Measurements from ENCODE around the gene ADAMTS15. TPM values are rescaled to one million over a fixed set of nuclear protein-coding genes. Genes with fewer than 3 reads are reported as not detected.

Gene ADAMTS15
- total RNA-seq, 4 donors from 2014 or later: 1.6 to 8.2 (median 2.4) TPM

- no peaks in the 10 kb centered on the region for H3K9me3 ChIP-seq
Observed at GRCh38 chr11:130462101-130462885, 13.8 kb downstream of the ADAMTS15 start.

GRCh38 chr11:130462931-130463330, 14.5 kb downstream of the ADAMTS15 start:
- no peak for DNase-seq
- no peak for TF ChIP-seq POLR2A (IDR thresholded peaks at IDR 0.05)
- no peak for TF ChIP-seq CTCF (IDR thresholded peaks at IDR 0.05)
- TF ChIP-seq EP300 (IDR thresholded peaks at IDR 0.05; ENCODE audit: low read depth): no peak
- TF ChIP-seq POLR2AphosphoS5 (IDR thresholded peaks at IDR 0.05): no peak

More at GRCh38 chr11:130462101-130462885, 13.8 kb downstream of the ADAMTS15 start:
- Histone ChIP-seq H3K36me3 (no peaks in the 10 kb centered on the region), H3K4me1 (peaks cover 0 to 5% (median 3%) of the 10 kb centered on the region in 4 donors), H3K4me3 (no peak overlapping the region), H3K27me3 (no peaks in the 10 kb centered on the region), H3K27ac (no peak overlapping the region)
- intact Hi-C loops (cut with DNase I; ENCODE audit: low total_unique reads) (no loop called here), in situ Hi-C loops (cut with MboI; ENCODE audit: low pct_ligation_motif_present in 1 of 4, low pct_unique_long_range_greater_than_20kb in 1 of 4, low sequenced_read_pairs in 3 of 4) (no loop called here)
- WGBS, 2 donors (ENCODE audit: low coverage in 1 of 2): 85 to 100% methylated on average over 2 to 30 of the region's 31 CpGs
- no peak for DNase-seq
- TF ChIP-seq POLR2AphosphoS5 (IDR thresholded peaks at IDR 0.05) (no peak), CTCF (IDR thresholded peaks at IDR 0.05) (no peak), EP300 (IDR thresholded peaks at IDR 0.05; ENCODE audit: low read depth) (no peak), POLR2A (IDR thresholded peaks at IDR 0.05) (no peak)

GRCh38 chr11:130464291-130464812, 15.9 kb downstream of the ADAMTS15 start:
- no peak overlapping the region for H3K27ac ChIP-seq
- no peak for DNase-seq
- in situ Hi-C loops (cut with MboI; ENCODE audit: low pct_ligation_motif_present in 1 of 4, low pct_unique_long_range_greater_than_20kb in 1 of 4, low sequenced_read_pairs in 3 of 4) (no loop called here), intact Hi-C loops (cut with DNase I; ENCODE audit: low total_unique reads) (no loop called here)
- no peaks in the 10 kb centered on the region for H3K27me3 ChIP-seq
- no peaks in the 10 kb centered on the region for H3K36me3 ChIP-seq
- no peaks in the 10 kb centered on the region for H3K4me1 ChIP-seq
- no peak for TF ChIP-seq EP300 (IDR thresholded peaks at IDR 0.05; ENCODE audit: low read depth)
- no peak for TF ChIP-seq POLR2A (IDR thresholded peaks at IDR 0.05)
- TF ChIP-seq POLR2AphosphoS5 (IDR thresholded peaks at IDR 0.05): no peak
- TF ChIP-seq CTCF (IDR thresholded peaks at IDR 0.05): no peak
- no peaks in the 10 kb centered on the region for H3K9me3 ChIP-seq
- H3K4me3 ChIP-seq: no peak overlapping the region

More at GRCh38 chr11:130462931-130463330, 14.5 kb downstream of the ADAMTS15 start:
- in situ Hi-C loops (cut with MboI; ENCODE audit: low pct_ligation_motif_present in 1 of 4, low pct_unique_long_range_greater_than_20kb in 1 of 4, low sequenced_read_pairs in 3 of 4) (no loop called here), intact Hi-C loops (cut with DNase I; ENCODE audit: low total_unique reads) (no loop called here)
- Histone ChIP-seq H3K27ac (no peak overlapping the region), H3K9me3 (no peaks in the 10 kb centered on the region), H3K4me3 (no peak overlapping the region), H3K4me1 (no peaks in the 10 kb centered on the region), H3K36me3 (no peaks in the 10 kb centered on the region), H3K27me3 (no peaks in the 10 kb centered on the region)
- WGBS, 2 donors (ENCODE audit: low coverage in 1 of 2): 63 to 86% methylated on average over 2 to 8 of the region's 8 CpGs

GRCh38 chr11:130465263-130465662, 16.8 kb downstream of the ADAMTS15 start:
- H3K4me3 ChIP-seq: no peak overlapping the region
- 96% methylated on average over 5 of the region's 5 CpGs; no CpG with 5 or more reads in 1 of the 2 donors for WGBS, 2 donors (ENCODE audit: low coverage in 1 of 2)
- H3K27me3 ChIP-seq: no peaks in the 10 kb centered on the region
- TF ChIP-seq EP300 (IDR thresholded peaks at IDR 0.05; ENCODE audit: low read depth) (no peak), POLR2AphosphoS5 (IDR thresholded peaks at IDR 0.05) (no peak), POLR2A (IDR thresholded peaks at IDR 0.05) (no peak), CTCF (IDR thresholded peaks at IDR 0.05) (no peak)
- no peak for DNase-seq
- H3K9me3 ChIP-seq: no peaks in the 10 kb centered on the region
- in situ Hi-C loops (cut with MboI; ENCODE audit: low pct_ligation_motif_present in 1 of 4, low pct_unique_long_range_greater_than_20kb in 1 of 4, low sequenced_read_pairs in 3 of 4) (no loop called here), intact Hi-C loops (cut with DNase I; ENCODE audit: low total_unique reads) (no loop called here)
- H3K4me1 ChIP-seq: no peaks in the 10 kb centered on the region
- no peaks in the 10 kb centered on the region for H3K36me3 ChIP-seq
- no peak overlapping the region for H3K27ac ChIP-seq
